Measurements from ENCODE around the gene GPR15. TPM values are rescaled to one million over a fixed set of nuclear protein-coding genes. Genes with fewer than 3 reads are reported as not detected.

Gene GPR15
- total RNA-seq, 1 donor, result not detected

- no peak for DNase-seq (ENCODE audit: low read depth)
- no peak for TF ChIP-seq CTCF (IDR thresholded peaks at IDR 0.05; ENCODE audit: insufficient read depth, low read length)
- H3K4me3 ChIP-seq (ENCODE audit: low read depth, low read length), result no peak overlapping the region
Measured at GRCh38 chr3:98518816-98519215, 13.0 kb upstream of the GPR15 start.

GRCh38 chr3:98519351-98519750, 12.4 kb upstream of the GPR15 start:
- no peak overlapping the region for H3K4me3 ChIP-seq (ENCODE audit: low read depth, low read length)
- no peak for TF ChIP-seq CTCF (IDR thresholded peaks at IDR 0.05; ENCODE audit: insufficient read depth, low read length)
- DNase-seq (ENCODE audit: low read depth), result peak; percentile 21

GRCh38 chr3:98521897-98522543, 9.8 kb upstream of the GPR15 start:
- H3K4me3 ChIP-seq (ENCODE audit: low read depth, low read length), result peak overlapping the region; percentile 81
- peak; percentile 62 for DNase-seq (ENCODE audit: low read depth)
- no peak for TF ChIP-seq CTCF (IDR thresholded peaks at IDR 0.05; ENCODE audit: insufficient read depth, low read length)

- no peak for TF ChIP-seq CTCF (IDR thresholded peaks at IDR 0.05; ENCODE audit: insufficient read depth, low read length)
- DNase-seq (ENCODE audit: low read depth), result peak; percentile 95
- H3K4me3 ChIP-seq (ENCODE audit: low read depth, low read length), result peak within 1 kb of the TSS; percentile 81
Measured at GRCh38 chr3:98522544-98523281, 9.1 kb upstream of the GPR15 start, which contains the start of gene CLDND1. TSS of gene CLDND1 (minus strand) at chr3:98522902. CDS start at chr3:98521424, 1,478 bp downstream.

GRCh38 chr3:98525494-98525893, 6.3 kb upstream of the GPR15 start:
- H3K4me3 ChIP-seq (ENCODE audit: low read depth, low read length), result no peak overlapping the region
- no peak for DNase-seq (ENCODE audit: low read depth)
- no peak for TF ChIP-seq CTCF (IDR thresholded peaks at IDR 0.05; ENCODE audit: insufficient read depth, low read length)

- H3K4me3 ChIP-seq (ENCODE audit: low read depth, low read length), result no peak overlapping the region
- no peak for TF ChIP-seq CTCF (IDR thresholded peaks at IDR 0.05; ENCODE audit: insufficient read depth, low read length)
- DNase-seq (ENCODE audit: low read depth), result no peak
Measured at GRCh38 chr3:98528474-98529346, 3.1 kb upstream of the GPR15 start.
